Fibroblast of skin of scalp (primary cell): Measurements from ENCODE around the gene USP32.
"Not testable (repeated sequence)": the region's sequence is repeated elsewhere in the genome, so short reads cannot be mapped to it uniquely, and the experiment has no call there.

Experiments used
- DNase-seq: peaks from one replicate; pipeline ENCODE4 v3.0.0-alpha.2; 2013

The USP32 gene

GRCh38 chr17:60224064-60224463, 167.9 kb downstream of the USP32 start:
- peak; percentile 28 for DNase-seq

GRCh38 chr17:60223456-60223855, 168.5 kb downstream of the USP32 start:
- no peak for DNase-seq

GRCh38 chr17:60218774-60219173, 173.2 kb downstream of the USP32 start:
- not testable (repeated sequence) for DNase-seq

GRCh38 chr17:60215895-60216294, 176.0 kb downstream of the USP32 start:
- not testable (repeated sequence) for DNase-seq

GRCh38 chr17:60211282-60211681, 180.7 kb downstream of the USP32 start:
- not testable (repeated sequence) for DNase-seq

GRCh38 chr17:60208302-60208701, 183.6 kb downstream of the USP32 start:
- DNase-seq = not testable (repeated sequence)

- not testable (repeated sequence) for DNase-seq
Observed at GRCh38 chr17:60205782-60206181, 186.2 kb downstream of the USP32 start.

GRCh38 chr17:60198630-60199029, 193.3 kb downstream of the USP32 start:
- DNase-seq = not testable (repeated sequence)

GRCh38 chr17:60194141-60194540, 197.8 kb downstream of the USP32 start:
- not testable (repeated sequence) for DNase-seq

GRCh38 chr17:60193482-60193881, 198.5 kb downstream of the USP32 start:
- DNase-seq = no peak

GRCh38 chr17:60193032-60193431, 198.9 kb downstream of the USP32 start:
- not testable (repeated sequence) for DNase-seq

GRCh38 chr17:60190032-60190431, 201.9 kb downstream of the USP32 start:
- DNase-seq = not testable (repeated sequence)

- DNase-seq = no peak
Observed at GRCh38 chr17:60188759-60189158, 203.2 kb downstream of the USP32 start.

- peak; percentile 45 for DNase-seq
Observed at GRCh38 chr17:60186846-60187745, 204.8 kb downstream of the USP32 start.

- not testable (repeated sequence) for DNase-seq
Observed at GRCh38 chr17:60186372-60186771, 205.6 kb downstream of the USP32 start.

- not testable (repeated sequence) for DNase-seq
Observed at GRCh38 chr17:60180380-60180779, 211.6 kb downstream of the USP32 start.

- DNase-seq = not testable (repeated sequence)
Observed at GRCh38 chr17:60178180-60178579, 213.8 kb downstream of the USP32 start.

- not testable (repeated sequence) for DNase-seq
Observed at GRCh38 chr17:60176763-60177162, 215.2 kb downstream of the USP32 start.

GRCh38 chr17:60174767-60175166, 217.2 kb downstream of the USP32 start:
- peak; percentile 42 for DNase-seq

GRCh38 chr17:60174035-60174434, 217.9 kb downstream of the USP32 start:
- no peak for DNase-seq

- DNase-seq = peak; percentile 39
Observed at GRCh38 chr17:60173304-60173819, 218.6 kb downstream of the USP32 start.

GRCh38 chr17:60171753-60172079, 220.2 kb downstream of the USP32 start:
- DNase-seq = no peak

GRCh38 chr17:60170835-60171752, 220.8 kb downstream of the USP32 start:
- DNase-seq = no peak
